Ammon's horn (tissue), 1 donor: Measurements from ENCODE around the gene DEPDC1B.
"Not testable (repeated sequence)": the region's sequence is repeated elsewhere in the genome, so short reads cannot be mapped to it uniquely, and the experiment has no call there.

Experiments used
- DNase-seq: peaks from one replicate; pipeline ENCODE4 v3.0.0-alpha.2; 2016; ENCODE audit warnings: low spot score

The DEPDC1B gene

DNA sequence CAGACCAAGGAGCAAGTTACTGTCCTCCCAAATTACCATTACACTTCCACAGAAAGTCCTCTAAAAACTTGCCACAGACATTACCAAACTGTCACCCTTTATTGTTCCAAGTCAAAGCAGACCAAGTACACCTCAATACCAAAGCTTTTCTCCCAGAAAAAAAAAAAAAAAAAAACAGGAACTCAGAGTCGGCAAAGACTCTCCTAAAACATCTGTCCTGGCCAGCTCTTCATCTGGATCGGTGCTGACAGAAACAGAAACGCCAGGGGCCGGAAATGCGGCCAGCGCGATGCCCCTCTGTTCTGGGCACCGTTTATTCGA, 718 bp downstream of the DEPDC1B start:
- DNase-seq: no peak

DNA sequence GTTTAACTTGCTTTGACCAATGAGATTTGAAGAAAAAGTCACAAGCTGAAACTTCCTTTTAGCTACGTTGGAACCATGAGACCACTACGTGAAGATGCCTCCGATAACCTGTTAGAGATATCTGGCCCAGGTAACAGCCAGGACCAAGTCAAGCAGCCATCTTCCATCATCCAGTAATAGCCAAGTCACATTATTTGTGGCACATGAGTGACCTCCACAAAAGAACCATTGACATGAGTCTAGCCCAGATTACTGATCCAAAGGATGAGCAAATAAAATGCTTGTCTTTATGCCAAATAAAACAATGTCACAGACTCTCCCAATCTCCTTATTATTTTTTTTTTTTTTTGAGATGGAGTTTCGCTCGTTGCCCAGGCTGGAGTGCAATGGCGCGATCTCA, 1.6 kb downstream of the DEPDC1B start:
- DNase-seq: no peak

- no peak for DNase-seq
Observed at GRCh38 chr5:60690326-60690725, 9.6 kb downstream of the DEPDC1B start.

GRCh38 chr5:60688980-60689379, 11.0 kb downstream of the DEPDC1B start:
- DNase-seq: no peak

GRCh38 chr5:60687927-60688720, 11.8 kb downstream of the DEPDC1B start:
- DNase-seq: no peak

DNA sequence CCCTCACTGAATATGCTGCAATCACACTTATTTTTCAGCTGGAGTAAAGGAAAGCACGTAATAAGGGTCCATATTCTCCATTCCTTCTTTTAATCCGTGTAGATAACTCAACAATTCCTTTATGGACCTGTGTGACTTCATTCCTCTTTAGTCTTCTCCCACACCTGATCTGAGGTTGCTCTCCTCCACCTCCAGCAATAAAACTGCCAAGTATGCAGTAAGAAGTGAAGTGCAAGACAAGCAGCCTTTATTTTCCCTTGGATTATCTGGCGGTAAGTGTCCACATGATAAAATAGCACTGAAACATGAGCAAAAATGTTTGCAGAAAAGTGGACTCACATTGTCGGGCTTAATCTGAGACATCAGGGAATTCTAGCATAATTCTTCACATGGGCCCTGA, 13.8 kb downstream of the DEPDC1B start:
- no peak for DNase-seq

DNA sequence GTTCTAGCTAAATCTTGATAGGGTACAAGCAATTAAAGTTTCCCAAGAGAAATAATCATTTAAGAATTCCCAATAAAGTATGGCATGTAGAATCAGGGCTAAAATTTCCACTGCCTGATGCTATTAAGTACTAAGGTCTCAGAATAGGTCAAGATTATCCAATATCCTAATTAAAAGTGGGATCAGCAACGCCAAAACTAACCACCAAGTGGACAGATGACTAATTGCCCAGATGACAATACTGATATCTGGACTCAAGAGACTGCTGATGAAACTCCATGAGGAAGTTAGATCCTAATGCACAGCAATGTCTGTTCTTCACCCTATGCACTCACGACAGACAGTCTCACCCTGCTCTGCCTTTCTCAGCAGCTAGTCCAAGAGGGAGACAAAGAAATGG, 14.3 kb downstream of the DEPDC1B start:
- no peak for DNase-seq

GRCh38 chr5:60685028-60685427, 14.9 kb downstream of the DEPDC1B start:
- no peak for DNase-seq

DNA sequence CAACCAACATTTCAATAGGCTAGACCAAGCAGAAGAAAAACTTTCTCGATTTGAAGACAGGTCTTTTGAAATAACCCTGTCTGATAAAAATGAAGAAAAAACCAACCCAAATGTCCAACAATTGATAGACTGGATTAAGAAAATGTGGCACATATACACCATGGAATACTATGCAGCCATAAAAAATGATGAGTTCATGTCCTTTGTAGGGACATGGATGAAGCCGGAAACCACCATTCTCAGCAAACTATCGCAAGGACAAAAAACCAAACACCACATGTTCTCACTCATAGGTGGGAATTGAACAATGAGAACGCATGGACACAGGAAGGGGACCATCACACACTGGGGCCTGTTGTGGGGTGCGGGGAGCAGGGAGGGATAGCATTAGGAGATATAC, 18.0 kb downstream of the DEPDC1B start:
- DNase-seq: not testable (repeated sequence)

GRCh38 chr5:60679816-60680215, 20.1 kb downstream of the DEPDC1B start:
- no peak for DNase-seq

GRCh38 chr5:60677850-60678664, 21.9 kb downstream of the DEPDC1B start:
- DNase-seq: peak; percentile 15

- no peak for DNase-seq
Observed at GRCh38 chr5:60675286-60675685, 24.7 kb downstream of the DEPDC1B start.

DNA sequence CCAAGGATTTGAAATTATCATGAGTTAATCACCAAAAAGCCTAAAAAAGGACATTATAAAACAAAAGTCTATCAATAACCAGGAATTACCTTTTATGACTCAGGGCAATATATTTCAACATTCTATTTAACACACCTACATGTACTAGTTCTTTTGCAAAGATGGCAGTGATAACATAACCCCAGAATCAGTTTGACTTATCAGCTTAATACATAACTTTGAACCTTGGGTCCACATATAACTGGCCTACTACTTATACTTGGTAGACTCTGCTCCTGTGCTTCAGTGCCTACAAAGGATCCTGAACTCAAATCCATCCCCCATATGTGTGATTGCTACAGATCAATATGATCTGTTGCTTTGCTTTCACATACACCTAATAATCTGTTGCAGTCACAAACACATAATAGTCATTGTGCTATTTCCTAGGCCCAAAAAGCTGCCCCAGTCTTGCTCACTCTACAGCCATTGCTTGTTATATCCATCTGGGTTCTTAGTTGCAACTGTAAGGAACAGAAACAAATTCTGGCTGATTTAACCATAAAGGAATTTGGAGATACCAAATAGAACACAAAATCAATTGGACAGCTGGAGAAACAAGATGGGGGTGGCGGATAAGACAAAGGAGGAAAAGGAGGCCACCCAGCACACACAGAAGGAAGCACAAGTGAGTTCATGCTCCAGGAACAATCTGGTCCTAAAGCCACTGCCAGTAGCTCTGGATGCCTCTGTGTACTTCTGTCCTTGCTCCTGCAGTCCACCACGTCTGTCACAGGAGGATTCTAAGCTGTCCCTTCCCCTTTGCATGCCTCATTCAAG, 25.5 kb downstream of the DEPDC1B start:
- DNase-seq: no peak

DNA sequence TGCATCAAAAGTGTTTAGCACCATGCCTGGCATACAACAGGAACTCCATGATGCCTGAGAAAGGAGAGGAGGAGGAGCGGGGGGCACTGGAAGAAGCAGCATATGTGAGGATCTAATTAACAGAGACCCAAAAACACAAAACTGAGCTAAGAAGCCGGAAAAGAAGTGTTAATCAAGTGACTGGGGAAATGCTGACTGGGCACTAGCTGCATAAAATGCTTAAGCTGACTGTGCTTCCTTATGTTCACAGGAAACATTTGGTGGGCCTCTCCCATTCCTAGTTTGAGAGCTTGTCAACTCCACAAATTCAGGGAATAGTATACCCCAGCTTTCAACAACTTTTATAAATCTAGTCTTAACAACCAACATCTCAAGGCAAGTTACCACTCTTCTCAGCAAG, 26.6 kb downstream of the DEPDC1B start:
- DNase-seq: no peak

GRCh38 chr5:60672693-60673264, 27.2 kb downstream of the DEPDC1B start:
- DNase-seq: no peak

DNA sequence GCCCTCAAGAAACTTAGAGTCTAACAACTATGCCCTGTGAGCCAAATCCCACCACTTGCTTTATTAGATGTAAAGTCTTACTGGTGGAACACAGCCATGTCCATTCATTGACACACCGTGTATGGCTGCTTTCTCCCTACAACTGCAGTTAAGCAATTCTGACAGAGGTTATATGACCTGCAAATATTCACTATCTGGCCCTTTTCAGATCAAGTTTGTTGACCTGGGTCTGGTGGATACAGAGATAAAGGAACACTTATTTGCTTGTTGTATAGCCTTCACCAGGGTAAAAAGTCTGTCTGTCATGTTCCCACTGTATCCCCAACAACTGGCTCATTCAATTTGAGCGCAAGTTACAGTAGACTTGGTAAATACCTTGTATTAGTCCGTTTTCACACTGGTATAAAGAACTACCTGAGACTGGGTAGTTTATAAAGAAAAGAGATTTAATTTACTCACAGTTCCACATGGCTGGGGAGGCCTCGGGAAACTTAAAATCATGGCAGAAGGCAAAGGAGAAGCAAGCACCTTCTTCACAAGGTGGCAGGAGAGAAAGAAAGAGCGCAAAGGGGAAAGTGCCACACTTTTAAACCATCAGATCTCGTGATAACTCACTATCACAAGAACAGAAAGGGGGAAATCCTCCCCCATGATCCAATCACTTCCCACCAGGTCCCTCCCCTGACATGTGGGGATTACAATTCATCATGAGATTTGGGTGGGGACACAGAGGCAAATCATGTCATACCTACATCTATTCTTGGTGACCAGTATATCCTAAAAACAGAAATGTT, 27.9 kb downstream of the DEPDC1B start:
- DNase-seq: no peak

GRCh38 chr5:60670749-60671148, 29.2 kb downstream of the DEPDC1B start:
- DNase-seq: no peak

DNA sequence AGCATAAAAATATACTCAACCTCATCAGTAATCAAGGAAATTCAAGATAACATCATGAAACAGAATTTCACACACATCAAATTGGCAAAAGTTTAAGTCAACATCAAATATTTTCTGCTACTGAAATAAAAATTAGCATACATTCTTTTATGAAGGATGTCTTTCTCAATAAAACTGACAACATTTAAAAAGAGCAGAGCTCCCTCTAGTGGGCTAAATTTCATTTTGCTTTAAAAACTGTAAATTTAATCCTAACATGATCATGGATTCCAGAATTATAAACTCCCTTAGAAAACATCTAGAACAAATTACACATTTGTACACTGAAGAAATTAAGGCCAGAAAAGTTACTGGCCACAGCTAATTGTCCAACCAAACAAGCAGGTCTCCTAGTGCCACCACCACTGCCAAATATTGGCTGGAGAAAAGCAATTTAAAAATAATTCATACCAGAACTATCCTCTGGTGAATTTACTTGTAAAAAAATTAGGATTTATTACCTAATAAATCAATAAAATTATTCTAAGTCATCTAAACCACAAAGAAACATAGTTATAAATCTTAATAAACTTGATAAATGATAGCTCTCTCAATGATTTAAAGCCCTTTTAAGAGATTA, 31.2 kb downstream of the DEPDC1B start:
- no peak for DNase-seq

GRCh38 chr5:60651872-60652620, 47.9 kb downstream of the DEPDC1B start:
- DNase-seq: no peak

DNA sequence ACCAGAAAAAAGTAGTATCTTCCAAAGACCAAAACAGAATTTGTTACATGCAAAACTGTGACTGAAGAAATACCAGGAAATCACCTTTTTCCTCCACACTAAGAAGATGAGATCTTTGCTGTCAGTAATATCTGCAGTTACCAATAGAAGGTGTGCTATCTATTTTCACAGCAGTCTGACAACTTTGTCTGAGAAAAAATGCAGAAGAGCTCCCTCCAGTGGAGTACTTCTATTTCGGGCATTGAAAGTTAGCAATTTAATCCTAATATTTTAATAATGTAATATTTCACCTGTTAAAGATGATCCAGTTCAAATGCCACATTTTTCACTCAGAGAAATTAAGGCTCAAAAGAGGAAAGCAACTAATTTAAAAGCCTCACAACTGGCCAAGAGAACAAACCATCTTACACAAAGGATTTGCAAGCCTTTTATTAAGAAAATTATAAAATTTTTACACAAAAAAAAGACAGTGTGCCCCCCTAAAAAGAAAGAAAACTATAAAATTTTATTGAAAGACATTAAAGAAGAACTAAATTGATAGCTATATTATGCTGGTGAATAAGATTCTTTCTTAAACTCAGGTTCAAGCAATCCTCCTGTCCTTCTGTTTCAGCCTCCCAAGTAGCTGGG, 50.6 kb downstream of the DEPDC1B start:
- DNase-seq: peak; percentile 28
